Uterus (tissue), 4 donors: ENCODE measurements around the gene KLRC4. TPM values are rescaled to one million over a fixed set of nuclear protein-coding genes. Genes with fewer than 3 reads are reported as not detected.
A peak's percentile ranks its signal among the peaks of the same experiment; 100 is the strongest.

Experiments used
- DNase-seq, 2 donors: peaks; one replicate each; pipeline ENCODE4 v3.0.0-alpha.2; 2019 to 2020
- H3K27ac ChIP-seq, 2 donors: fragments of 200-600 bp; sonication (generic); 1 replicate in 1 of 2; 2 replicates in 1 of 2; pipeline ENCODE4 v1.5.1; 2016 to 2018
- H3K27me3 ChIP-seq, 2 donors: fragments of 200-600 bp; sonication (generic); one replicate each; pipeline ENCODE4 v1.5.1; 2018 to 2019; ENCODE audit warnings: control low read depth in 1 of 2
- H3K36me3 ChIP-seq, 2 donors: fragments of 200-600 bp; sonication (generic); one replicate each; pipeline ENCODE4 v1.5.1; 2019; ENCODE audit warnings: control low read depth in 1 of 2
- H3K4me1 ChIP-seq, 2 donors: fragments of 200-600 bp; sonication (generic); one replicate each; pipeline ENCODE4 v1.5.1; 2018 to 2019; ENCODE audit warnings: control low read depth in 1 of 2
- H3K4me3 ChIP-seq, 2 donors: fragments of 200-600 bp; sonication (generic); 1 replicate in 1 of 2; 2 replicates in 1 of 2; pipeline ENCODE4 v1.5.1; 2018 to 2019; ENCODE audit warnings: mild to moderate bottlenecking in 1 of 2
- H3K9me3 ChIP-seq, 2 donors: fragments of 200-600 bp; sonication (generic); one replicate each; pipeline ENCODE4 v1.5.1; 2019; ENCODE audit warnings: control low read depth in 1 of 2
- CTCF ChIP-seq, 4 experiments: fragments of 200-600 bp in 2 of 4; fragments of 450-650 bp in 2 of 4; sonication (generic) in 2 of 4; IDR thresholded peaks; one replicate each; pipeline ENCODE4 v1.5.1; 2016 to 2019; ENCODE audit warnings: antibody characterized with exemption in 4 of 4, mild to moderate bottlenecking in 2 of 4, moderate library complexity in 1 of 4
- POLR2A ChIP-seq, 2 donors: fragments of 450-650 bp; IDR thresholded peaks; one replicate each; pipeline ENCODE4 v1.6.1; 2016; ENCODE audit warnings: antibody characterized with exemption in 2 of 2, mild to moderate bottlenecking in 1 of 2, moderate library complexity in 1 of 2
- intact Hi-C: fragments of 100-400 bp; cut with DNase I; formaldehyde crosslinking; loops from one replicate; pipeline ENCODE4 v1.15.1; 2023; ENCODE audit warnings: low total_unique reads
- total RNA-seq, 4 donors: library from RNA; depleted of rRNA in 3 of 4; stranded (reverse); fragments of >200 nt in 3 of 4; gene quantifications; one replicate each; pipeline versions ENCODE4 v1.1.0 to v1.2.4, GENCODE V29; 2014 to 2023
- donor health status: DM: yes; HTN: yes; CAD: no.

Gene KLRC4
- total RNA-seq, 4 donors from 2014 or later: 0.85 to 1.8 TPM; not detected in 2

- no peak for DNase-seq
- Histone ChIP-seq H3K27ac (peak overlapping the region; percentile 94 to 98), H3K4me1 (peaks cover 0 to 8% of the 10 kb centered on the region in 2 donors), H3K4me3 (no peak overlapping the region), H3K36me3 (no peaks in the 10 kb centered on the region), H3K9me3 (no peaks in the 10 kb centered on the region), H3K27me3 (no peaks in the 10 kb centered on the region)
- TF ChIP-seq POLR2A (IDR thresholded peaks at IDR 0.05) (no peak), CTCF (IDR thresholded peaks at IDR 0.05) (peak in 1 of 4 experiments; percentile 35)
- intact Hi-C loops: loop anchor here (10.0 kb wide), 1 partner anchor 152 kb away; the partner anchor contains the start of gene GABARAPL1
Measured at GRCh38 chr12:10366875-10367274, 42.7 kb downstream of the KLRC4 start.

GRCh38 chr12:10365696-10366405 lies 43.7 kb downstream of the KLRC4 start:
- H3K4me1 ChIP-seq: peaks cover 0 to 8% of the 10 kb centered on the region in 2 donors
- no peaks in the 10 kb centered on the region for H3K27me3 ChIP-seq
- TF ChIP-seq POLR2A (IDR thresholded peaks at IDR 0.05) (no peak), CTCF (IDR thresholded peaks at IDR 0.05) (peak in 1 of 4 experiments; percentile 11)
- H3K27ac ChIP-seq: peak overlapping the region; percentile 94 to 98
- intact Hi-C loops: loop anchor here (10.0 kb wide), 1 partner anchor 151 kb away; the partner anchor contains the start of gene GABARAPL1
- H3K9me3 ChIP-seq: no peaks in the 10 kb centered on the region
- no peaks in the 10 kb centered on the region for H3K36me3 ChIP-seq
- H3K4me3 ChIP-seq: peak overlapping the region in 1 of 2 donors; percentile 58
- no peak for DNase-seq

GRCh38 chr12:10364815-10365622 lies 44.5 kb downstream of the KLRC4 start:
- H3K4me1 ChIP-seq: peaks cover 0 to 8% of the 10 kb centered on the region in 2 donors
- H3K9me3 ChIP-seq: no peaks in the 10 kb centered on the region
- peak; percentile 61 to 83 for DNase-seq
- H3K27ac ChIP-seq: peak overlapping the region; percentile 94 to 98
- intact Hi-C loops: loop anchor here (10.0 kb wide), 1 partner anchor 150 kb away; the partner anchor contains the start of gene GABARAPL1
- TF ChIP-seq POLR2A (IDR thresholded peaks at IDR 0.05): peak in 1 of 2 donors; percentile 9
- no peak for TF ChIP-seq CTCF (IDR thresholded peaks at IDR 0.05)
- no peaks in the 10 kb centered on the region for H3K36me3 ChIP-seq
- no peaks in the 10 kb centered on the region for H3K27me3 ChIP-seq
- H3K4me3 ChIP-seq: peak overlapping the region; percentile 39 to 58

- H3K4me1 ChIP-seq: peaks cover 0 to 8% of the 10 kb centered on the region in 2 donors
- H3K4me3 ChIP-seq: peak overlapping the region; percentile 39 to 58
- no peaks in the 10 kb centered on the region for H3K9me3 ChIP-seq
- H3K36me3 ChIP-seq: no peaks in the 10 kb centered on the region
- H3K27ac ChIP-seq: peak overlapping the region; percentile 94 to 98
- intact Hi-C loops: loop anchor here (10.0 kb wide), 1 partner anchor 149 kb away; the partner anchor contains the start of gene GABARAPL1
- TF ChIP-seq CTCF (IDR thresholded peaks at IDR 0.05): no peak
- peak in 1 of 2 donors; percentile 22 for TF ChIP-seq POLR2A (IDR thresholded peaks at IDR 0.05)
- no peaks in the 10 kb centered on the region for H3K27me3 ChIP-seq
- DNase-seq: peak; percentile 57 to 58
Measured at GRCh38 chr12:10363914-10364814, 45.4 kb downstream of the KLRC4 start.
